A673 (cell line): ENCODE measurements around the gene PTH1R.
A peak's percentile ranks its signal among the peaks of the same experiment; 100 is the strongest.

Experiments
- CTCF ChIP-seq: fragments of 300-800, 200-600 bp; sonication (generic); conservative IDR thresholded peaks from 2 replicates; pipeline ENCODE4 v1.5.1; 2017; ENCODE audit warnings: low read depth, mild to moderate bottlenecking, antibody characterized with exemption, low read length, moderate library complexity, mixed read lengths
- EZH2 ChIP-seq: fragments of 200-600 bp; sonication (generic); IDR thresholded peaks from 2 replicates; pipeline ENCODE4 v1.6.1; 2017; ENCODE audit warnings: borderline replicate concordance, low read depth, mild to moderate bottlenecking, mixed read lengths, antibody characterized with exemption, low read length; ENCODE audit not compliant: poor library complexity, severe bottlenecking

GRCh38 chr3:46845860-46846623 lies 31.5 kb upstream of the PTH1R start:
- TF ChIP-seq CTCF = peak; percentile 34
- no peak for TF ChIP-seq EZH2
